ENCODE results near the gene BABAM2. TPM values are rescaled to one million over a fixed set of nuclear protein-coding genes. Genes with fewer than 3 reads are reported as not detected.
A peak's percentile ranks its signal among the peaks of the same experiment; 100 is the strongest.

Gene BABAM2
- polyA plus RNA-seq, 3 donors, result 33.2 to 52.8 (median 49.3) TPM

DNA sequence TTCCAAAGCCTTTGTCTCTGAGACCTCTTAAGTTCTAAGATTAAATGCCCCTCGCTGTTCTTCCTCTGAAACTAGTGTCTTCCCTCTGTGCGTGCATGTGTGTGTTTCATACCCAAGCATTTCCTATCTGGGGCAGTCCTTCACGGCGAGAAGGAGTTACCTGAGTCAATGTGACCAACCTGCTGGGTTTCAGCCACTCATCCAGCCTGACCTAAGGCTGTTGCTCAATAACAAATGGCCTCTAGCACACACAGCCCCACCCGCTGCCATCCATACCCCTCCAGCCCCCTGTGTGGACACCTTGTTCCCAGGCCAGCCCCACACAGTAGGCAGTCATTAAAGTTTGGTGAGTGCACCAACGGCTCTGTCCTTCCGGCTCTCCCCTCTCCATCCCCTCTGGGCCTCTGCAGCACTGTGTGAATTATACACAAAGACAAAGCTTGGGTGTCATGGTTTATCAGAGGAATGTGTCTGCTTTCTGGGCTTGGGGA, 448.3 kb downstream of the BABAM2 start:
- Histone ChIP-seq H3K79me2 (ENCODE audit: insufficient read depth, low read length) (no peaks in the 10 kb centered on the region), H3K36me3 (replicated peaks in 1 of 2; ENCODE audit: control insufficient read depth in 1 of 2, insufficient read depth in 2 of 2, low read length in 2 of 2) (peaks cover 5 to 19% of the 10 kb centered on the region in 2 donors), H3K4me3 (replicated peaks in 1 of 3; ENCODE audit: low read depth in 2 of 3, low read length in 3 of 3) (no peak overlapping the region), H3K9ac (ENCODE audit: insufficient read depth, low read length, poor library complexity, severe bottlenecking) (no peak overlapping the region), H2AFZ (ENCODE audit: insufficient read depth, low read depth, low read length, poor library complexity, severe bottlenecking) (no peak overlapping the region), H4K20me1 (ENCODE audit: insufficient read depth, low read length) (no peaks in the 10 kb centered on the region), H3K27me3 (ENCODE audit: control insufficient read depth in 2 of 2, insufficient read depth in 2 of 2, low read length in 2 of 2) (no peaks in the 10 kb centered on the region), H3K4me1 (ENCODE audit: control insufficient read depth in 1 of 2, insufficient read depth in 2 of 2, low read length in 2 of 2) (peaks cover 17 to 28% of the 10 kb centered on the region in 2 donors), H3K9me3 (replicated peaks in 1 of 2; ENCODE audit: control insufficient read depth in 1 of 2, insufficient read depth in 1 of 2, low read length in 2 of 2) (no peaks in the 10 kb centered on the region), H3K27ac (ENCODE audit: low read depth in 1 of 2, low read length in 2 of 2) (no peak overlapping the region), H3K4me2 (replicated peaks; ENCODE audit: extremely low read depth, low read length, poor library complexity, severe bottlenecking) (no peak overlapping the region)
- H3K27ac Mint-ChIP-seq, result peak overlapping the region in 2 of 7 donors; percentile 10 to 70
- no peak for TF ChIP-seq CTCF (IDR thresholded peaks at IDR 0.05)
- H3K4me1 Mint-ChIP-seq, result peaks cover 22% of the 10 kb centered on the region
- intact Hi-C loops (cut with micrococcal nuclease), result loop anchor here in 1 of 2 donors (10.0 kb wide), 1 partner anchor 64 kb away; no protein-coding TSS in a partner anchor
- no peak for DNase-seq
- peaks cover 25 to 32% of the 10 kb centered on the region in 2 donors for H3K36me3 Mint-ChIP-seq
- H3K27me3 Mint-ChIP-seq (ENCODE audit: low read depth in 3 of 3), result peaks cover 0 to 3% (median 2%) of the 10 kb centered on the region in 3 donors
- WGBS (ENCODE audit: insufficient coverage), result 91% methylated on average over 5 of the region's 7 CpGs
- H3K9me3 Mint-ChIP-seq, result no peaks in the 10 kb centered on the region
- no peak overlapping the region for H3K4me3 Mint-ChIP-seq

DNA sequence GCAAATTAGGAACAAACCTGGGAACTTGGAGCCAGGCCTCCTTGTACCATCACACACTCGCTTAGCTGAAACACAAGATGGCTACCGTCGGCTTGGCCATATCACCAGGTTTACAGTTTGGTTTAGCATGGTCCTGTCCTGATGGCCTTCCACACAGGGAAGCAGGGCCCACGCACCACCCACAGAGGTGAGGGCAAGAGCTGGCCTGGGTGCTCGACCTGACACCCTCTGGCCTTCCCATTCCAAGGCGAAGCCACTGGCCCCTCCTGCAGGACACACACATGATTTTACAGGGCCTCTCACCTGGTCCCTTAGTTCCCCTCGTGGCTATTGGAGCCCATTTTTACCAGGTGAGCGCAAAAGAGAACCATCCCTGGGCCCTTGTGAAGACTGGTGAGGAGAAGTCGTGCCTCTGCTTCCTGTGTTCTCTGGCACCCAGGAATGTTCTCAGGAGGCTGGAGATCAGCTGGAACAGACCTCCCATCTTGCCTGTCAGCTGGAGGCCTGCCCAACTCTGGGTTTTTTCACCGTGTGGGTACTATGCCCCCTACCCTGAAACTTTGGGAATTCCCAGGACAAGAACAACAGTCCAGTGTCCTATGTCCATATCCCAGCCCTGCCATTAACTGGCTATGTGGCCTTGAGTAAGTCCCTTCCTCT, 449.1 kb downstream of the BABAM2 start:
- H3K9me3 Mint-ChIP-seq, result no peaks in the 10 kb centered on the region
- 92% methylated on average over 10 of the region's 10 CpGs for WGBS (ENCODE audit: insufficient coverage)
- peak overlapping the region in 2 of 7 donors; percentile 60 to 70 for H3K27ac Mint-ChIP-seq
- Histone ChIP-seq H4K20me1 (ENCODE audit: insufficient read depth, low read length) (no peaks in the 10 kb centered on the region), H3K9me3 (replicated peaks in 1 of 2; ENCODE audit: control insufficient read depth in 1 of 2, insufficient read depth in 1 of 2, low read length in 2 of 2) (no peaks in the 10 kb centered on the region), H3K79me2 (ENCODE audit: insufficient read depth, low read length) (no peaks in the 10 kb centered on the region), H3K27ac (ENCODE audit: low read depth in 1 of 2, low read length in 2 of 2) (no peak overlapping the region), H3K9ac (ENCODE audit: insufficient read depth, low read length, poor library complexity, severe bottlenecking) (no peak overlapping the region), H2AFZ (ENCODE audit: insufficient read depth, low read depth, low read length, poor library complexity, severe bottlenecking) (no peak overlapping the region), H3K4me2 (replicated peaks; ENCODE audit: extremely low read depth, low read length, poor library complexity, severe bottlenecking) (no peak overlapping the region), H3K27me3 (ENCODE audit: control insufficient read depth in 2 of 2, insufficient read depth in 2 of 2, low read length in 2 of 2) (no peaks in the 10 kb centered on the region), H3K4me1 (ENCODE audit: control insufficient read depth in 1 of 2, insufficient read depth in 2 of 2, low read length in 2 of 2) (peaks cover 21 to 31% of the 10 kb centered on the region in 2 donors), H3K4me3 (replicated peaks in 1 of 3; ENCODE audit: low read depth in 2 of 3, low read length in 3 of 3) (no peak overlapping the region), H3K36me3 (replicated peaks in 1 of 2; ENCODE audit: control insufficient read depth in 1 of 2, insufficient read depth in 2 of 2, low read length in 2 of 2) (peaks cover 5 to 19% of the 10 kb centered on the region in 2 donors)
- no peak for DNase-seq
- H3K27me3 Mint-ChIP-seq (ENCODE audit: low read depth in 3 of 3), result peaks cover 0 to 3% (median 2%) of the 10 kb centered on the region in 3 donors
- no peak for TF ChIP-seq CTCF (IDR thresholded peaks at IDR 0.05)
- intact Hi-C loops (cut with micrococcal nuclease), result loop anchor here in 1 of 2 donors (5.0 to 10.0 kb wide), 2 partner anchors 38 to 65 kb away; no protein-coding TSS in a partner anchor
- H3K4me1 Mint-ChIP-seq, result peaks cover 20% of the 10 kb centered on the region
- H3K4me3 Mint-ChIP-seq, result no peak overlapping the region
- H3K36me3 Mint-ChIP-seq, result peaks cover 25 to 31% of the 10 kb centered on the region in 2 donors
